ENCODE results near the gene DYNLT1.

DYNLT1 gene

GRCh38 chr6:158597565-158597964, 47.0 kb downstream of the DYNLT1 start:
- Histone ChIP-seq H3K4me1 (ENCODE audit: control insufficient read depth, low read depth, low read length) (no peaks in the 10 kb centered on the region), H3K9me3 (ENCODE audit: control insufficient read depth, low read depth, low read length) (no peaks in the 10 kb centered on the region), H3K4me3 (ENCODE audit: low read length) (no peak overlapping the region), H3K9ac (ENCODE audit: low read length) (no peak overlapping the region), H3K27ac (ENCODE audit: low read length) (no peak overlapping the region), H3K36me3 (ENCODE audit: control insufficient read depth, low read depth, low read length) (peaks cover 17% of the 10 kb centered on the region), H3K27me3 (ENCODE audit: control insufficient read depth, insufficient read depth, low read length) (no peaks in the 10 kb centered on the region)

- Histone ChIP-seq H3K4me1 (ENCODE audit: control insufficient read depth, low read depth, low read length) (no peaks in the 10 kb centered on the region), H3K36me3 (ENCODE audit: control insufficient read depth, low read depth, low read length) (peaks cover 23% of the 10 kb centered on the region), H3K9me3 (ENCODE audit: control insufficient read depth, low read depth, low read length) (no peaks in the 10 kb centered on the region), H3K27me3 (ENCODE audit: control insufficient read depth, insufficient read depth, low read length) (no peaks in the 10 kb centered on the region), H3K27ac (ENCODE audit: low read length) (no peak overlapping the region), H3K9ac (ENCODE audit: low read length) (no peak overlapping the region), H3K4me3 (ENCODE audit: low read length) (no peak overlapping the region)
Measured at GRCh38 chr6:158596861-158597260, 47.7 kb downstream of the DYNLT1 start.

GRCh38 chr6:158595223-158595622, 49.3 kb downstream of the DYNLT1 start:
- Histone ChIP-seq H3K36me3 (ENCODE audit: control insufficient read depth, low read depth, low read length) (peaks cover 39% of the 10 kb centered on the region), H3K27me3 (ENCODE audit: control insufficient read depth, insufficient read depth, low read length) (no peaks in the 10 kb centered on the region), H3K4me1 (ENCODE audit: control insufficient read depth, low read depth, low read length) (no peaks in the 10 kb centered on the region), H3K4me3 (ENCODE audit: low read length) (no peak overlapping the region), H3K9me3 (ENCODE audit: control insufficient read depth, low read depth, low read length) (no peaks in the 10 kb centered on the region), H3K9ac (ENCODE audit: low read length) (no peak overlapping the region), H3K27ac (ENCODE audit: low read length) (no peak overlapping the region)

- H3K27me3 ChIP-seq (ENCODE audit: control insufficient read depth, insufficient read depth, low read length): no peaks in the 10 kb centered on the region
- no peaks in the 10 kb centered on the region for H3K9me3 ChIP-seq (ENCODE audit: control insufficient read depth, low read depth, low read length)
- H3K9ac ChIP-seq (ENCODE audit: low read length): no peak overlapping the region
- H3K4me1 ChIP-seq (ENCODE audit: control insufficient read depth, low read depth, low read length): no peaks in the 10 kb centered on the region
- peaks cover 52% of the 10 kb centered on the region for H3K36me3 ChIP-seq (ENCODE audit: control insufficient read depth, low read depth, low read length)
- no peak overlapping the region for H3K27ac ChIP-seq (ENCODE audit: low read length)
- no peak overlapping the region for H3K4me3 ChIP-seq (ENCODE audit: low read length)
Measured at GRCh38 chr6:158593670-158594069, 50.9 kb downstream of the DYNLT1 start.

- Histone ChIP-seq H3K27ac (ENCODE audit: low read length) (no peak overlapping the region), H3K4me3 (ENCODE audit: low read length) (no peak overlapping the region), H3K9ac (ENCODE audit: low read length) (no peak overlapping the region), H3K36me3 (ENCODE audit: control insufficient read depth, low read depth, low read length) (peaks cover 59% of the 10 kb centered on the region), H3K27me3 (ENCODE audit: control insufficient read depth, insufficient read depth, low read length) (no peaks in the 10 kb centered on the region), H3K9me3 (ENCODE audit: control insufficient read depth, low read depth, low read length) (no peaks in the 10 kb centered on the region), H3K4me1 (ENCODE audit: control insufficient read depth, low read depth, low read length) (no peaks in the 10 kb centered on the region)
Measured at GRCh38 chr6:158591810-158592209, 52.7 kb downstream of the DYNLT1 start.

GRCh38 chr6:158591134-158591809, 53.3 kb downstream of the DYNLT1 start:
- Histone ChIP-seq H3K9ac (ENCODE audit: low read length) (no peak overlapping the region), H3K27me3 (ENCODE audit: control insufficient read depth, insufficient read depth, low read length) (no peaks in the 10 kb centered on the region), H3K4me1 (ENCODE audit: control insufficient read depth, low read depth, low read length) (no peaks in the 10 kb centered on the region), H3K9me3 (ENCODE audit: control insufficient read depth, low read depth, low read length) (no peaks in the 10 kb centered on the region), H3K36me3 (ENCODE audit: control insufficient read depth, low read depth, low read length) (peaks cover 65% of the 10 kb centered on the region), H3K4me3 (ENCODE audit: low read length) (no peak overlapping the region), H3K27ac (ENCODE audit: low read length) (no peak overlapping the region)

GRCh38 chr6:158589366-158589765, 55.2 kb downstream of the DYNLT1 start:
- Histone ChIP-seq H3K4me1 (ENCODE audit: control insufficient read depth, low read depth, low read length) (no peaks in the 10 kb centered on the region), H3K36me3 (ENCODE audit: control insufficient read depth, low read depth, low read length) (peaks cover 79% of the 10 kb centered on the region), H3K9ac (ENCODE audit: low read length) (no peak overlapping the region)

GRCh38 chr6:158586652-158587051, 57.9 kb downstream of the DYNLT1 start:
- peaks cover 56% of the 10 kb centered on the region for H3K36me3 ChIP-seq (ENCODE audit: control insufficient read depth, low read depth, low read length)

More at GRCh38 chr6:158589366-158589765, 55.2 kb downstream of the DYNLT1 start:
- Histone ChIP-seq H3K4me3 (ENCODE audit: low read length) (no peak overlapping the region), H3K27ac (ENCODE audit: low read length) (no peak overlapping the region), H3K9me3 (ENCODE audit: control insufficient read depth, low read depth, low read length) (no peaks in the 10 kb centered on the region), H3K27me3 (ENCODE audit: control insufficient read depth, insufficient read depth, low read length) (no peaks in the 10 kb centered on the region)

More at GRCh38 chr6:158586652-158587051, 57.9 kb downstream of the DYNLT1 start:
- no peak overlapping the region for H3K4me3 ChIP-seq (ENCODE audit: low read length)
- H3K27ac ChIP-seq (ENCODE audit: low read length): no peak overlapping the region
- no peak overlapping the region for H3K9ac ChIP-seq (ENCODE audit: low read length)
- H3K4me1 ChIP-seq (ENCODE audit: control insufficient read depth, low read depth, low read length): no peaks in the 10 kb centered on the region
- H3K9me3 ChIP-seq (ENCODE audit: control insufficient read depth, low read depth, low read length): no peaks in the 10 kb centered on the region
- H3K27me3 ChIP-seq (ENCODE audit: control insufficient read depth, insufficient read depth, low read length): no peaks in the 10 kb centered on the region

Measured in iPS-18a (cell line).